ENCODE results near the gene ATP11C. TPM values are rescaled to one million over a fixed set of nuclear protein-coding genes. Genes with fewer than 3 reads are reported as not detected.

The ATP11C gene
- total RNA-seq, 4 donors from 2014 or later = 20.4 to 33.3 (median 27.3) TPM

DNA sequence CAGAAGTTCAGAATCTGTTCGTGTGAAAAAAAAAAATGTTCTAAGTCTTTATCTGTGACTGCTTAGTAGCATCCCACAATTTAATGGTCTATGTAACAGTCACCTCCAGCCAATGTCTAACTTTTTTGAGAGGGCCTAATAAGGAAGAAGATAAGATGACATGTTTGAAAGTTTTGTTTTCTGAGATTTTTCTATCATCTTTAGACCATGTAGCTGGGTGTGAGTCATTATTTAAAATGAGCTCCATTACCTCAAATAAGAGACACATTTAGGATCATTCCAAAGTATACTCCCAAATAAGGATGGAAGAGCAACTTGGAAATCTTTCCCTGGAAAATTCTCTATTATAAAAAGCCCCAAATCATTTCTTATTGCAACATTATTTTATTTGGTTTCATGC lies 196.7 kb downstream of the ATP11C start:
- Histone ChIP-seq H3K27me3 (no peaks in the 10 kb centered on the region), H3K4me3 (no peak overlapping the region), H3K4me1 (no peaks in the 10 kb centered on the region), H3K36me3 (peaks cover 0 to 29% of the 10 kb centered on the region in 2 donors), H3K9me3 (no peaks in the 10 kb centered on the region), H3K27ac (no peak overlapping the region)
- 70 to 71% methylated on average over 1 of the region's 1 CpG for WGBS, 2 donors (ENCODE audit: low coverage in 1 of 2)
- no peak for TF ChIP-seq POLR2A (IDR thresholded peaks at IDR 0.05)
- TF ChIP-seq POLR2AphosphoS5 (IDR thresholded peaks at IDR 0.05) = no peak
- TF ChIP-seq EP300 (IDR thresholded peaks at IDR 0.05) = no peak
- TF ChIP-seq, protein P1, sequence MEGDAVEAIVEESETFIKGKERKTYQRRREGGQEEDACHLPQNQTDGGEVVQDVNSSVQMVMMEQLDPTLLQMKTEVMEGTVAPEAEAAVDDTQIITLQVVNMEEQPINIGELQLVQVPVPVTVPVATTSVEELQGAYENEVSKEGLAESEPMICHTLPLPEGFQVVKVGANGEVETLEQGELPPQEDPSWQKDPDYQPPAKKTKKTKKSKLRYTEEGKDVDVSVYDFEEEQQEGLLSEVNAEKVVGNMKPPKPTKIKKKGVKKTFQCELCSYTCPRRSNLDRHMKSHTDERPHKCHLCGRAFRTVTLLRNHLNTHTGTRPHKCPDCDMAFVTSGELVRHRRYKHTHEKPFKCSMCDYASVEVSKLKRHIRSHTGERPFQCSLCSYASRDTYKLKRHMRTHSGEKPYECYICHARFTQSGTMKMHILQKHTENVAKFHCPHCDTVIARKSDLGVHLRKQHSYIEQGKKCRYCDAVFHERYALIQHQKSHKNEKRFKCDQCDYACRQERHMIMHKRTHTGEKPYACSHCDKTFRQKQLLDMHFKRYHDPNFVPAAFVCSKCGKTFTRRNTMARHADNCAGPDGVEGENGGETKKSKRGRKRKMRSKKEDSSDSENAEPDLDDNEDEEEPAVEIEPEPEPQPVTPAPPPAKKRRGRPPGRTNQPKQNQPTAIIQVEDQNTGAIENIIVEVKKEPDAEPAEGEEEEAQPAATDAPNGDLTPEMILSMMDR (IDR thresholded peaks at IDR 0.05) = no peak
- no peak for ATAC-seq

DNA sequence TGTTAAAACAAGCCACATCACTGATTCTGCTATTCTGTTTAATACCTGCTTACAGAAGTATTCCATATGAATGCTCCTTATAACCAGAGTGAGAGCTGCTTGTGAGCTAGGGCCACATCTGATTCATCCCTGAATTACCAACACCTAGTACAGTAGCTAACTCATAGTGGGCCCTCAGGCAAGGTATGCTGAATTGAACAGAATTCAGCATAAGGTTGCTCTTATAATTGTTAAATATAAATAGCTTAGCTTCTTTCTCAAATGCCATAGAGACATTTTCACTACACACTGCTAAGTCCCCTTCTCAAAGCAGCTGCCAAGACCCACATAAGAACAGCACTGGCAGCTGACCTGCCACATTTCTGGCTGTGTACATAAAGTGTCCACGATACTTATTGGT lies 197.9 kb downstream of the ATP11C start:
- Histone ChIP-seq H3K27me3 (no peaks in the 10 kb centered on the region), H3K4me1 (no peaks in the 10 kb centered on the region), H3K36me3 (peaks cover 0 to 25% of the 10 kb centered on the region in 2 donors), H3K9me3 (no peaks in the 10 kb centered on the region), H3K27ac (no peak overlapping the region), H3K4me3 (no peak overlapping the region)
- WGBS, 2 donors (ENCODE audit: low coverage in 1 of 2) = no CpG with 5 or more reads among the region's 1 CpG
- no peak for TF ChIP-seq POLR2AphosphoS5 (IDR thresholded peaks at IDR 0.05)
- TF ChIP-seq, protein P1 (IDR thresholded peaks at IDR 0.05) = no peak
- TF ChIP-seq POLR2A (IDR thresholded peaks at IDR 0.05) = no peak
- no peak for TF ChIP-seq EP300 (IDR thresholded peaks at IDR 0.05)
- no peak for ATAC-seq

DNA sequence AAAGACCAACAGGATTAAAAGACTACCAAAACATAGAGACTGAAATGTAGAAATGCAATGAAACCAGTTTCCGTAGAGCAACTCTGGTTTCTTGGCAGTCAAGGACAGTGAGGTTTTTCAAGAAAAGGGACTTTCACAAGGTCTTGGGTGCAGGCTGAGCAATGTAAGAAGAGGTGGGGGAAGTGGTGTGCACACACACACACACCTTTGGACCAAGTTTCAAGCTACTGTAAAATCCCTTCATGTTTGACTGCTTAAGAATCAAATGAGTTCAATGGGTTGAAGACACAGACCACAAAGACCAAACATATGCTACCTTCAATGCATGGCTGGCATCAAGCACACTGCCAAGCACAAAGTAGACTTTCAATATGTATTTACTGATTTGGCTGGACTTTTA lies 207.1 kb downstream of the ATP11C start:
- H3K4me3 ChIP-seq = no peak overlapping the region
- H3K27me3 ChIP-seq = no peaks in the 10 kb centered on the region
- H3K4me1 ChIP-seq = no peaks in the 10 kb centered on the region
- H3K9me3 ChIP-seq = no peaks in the 10 kb centered on the region
- TF ChIP-seq POLR2AphosphoS5 (IDR thresholded peaks at IDR 0.05) (no peak), POLR2A (IDR thresholded peaks at IDR 0.05) (no peak), EP300 (IDR thresholded peaks at IDR 0.05) (no peak)
- TF ChIP-seq, protein P1 (IDR thresholded peaks at IDR 0.05) = no peak
- ATAC-seq = no peak
- H3K36me3 ChIP-seq = peaks cover 0 to 3% of the 10 kb centered on the region in 2 donors
- 100% methylated on average over 1 of the region's 1 CpG; no CpG with 5 or more reads in 1 of the 2 donors for WGBS, 2 donors (ENCODE audit: low coverage in 1 of 2)
- H3K27ac ChIP-seq = no peak overlapping the region

DNA sequence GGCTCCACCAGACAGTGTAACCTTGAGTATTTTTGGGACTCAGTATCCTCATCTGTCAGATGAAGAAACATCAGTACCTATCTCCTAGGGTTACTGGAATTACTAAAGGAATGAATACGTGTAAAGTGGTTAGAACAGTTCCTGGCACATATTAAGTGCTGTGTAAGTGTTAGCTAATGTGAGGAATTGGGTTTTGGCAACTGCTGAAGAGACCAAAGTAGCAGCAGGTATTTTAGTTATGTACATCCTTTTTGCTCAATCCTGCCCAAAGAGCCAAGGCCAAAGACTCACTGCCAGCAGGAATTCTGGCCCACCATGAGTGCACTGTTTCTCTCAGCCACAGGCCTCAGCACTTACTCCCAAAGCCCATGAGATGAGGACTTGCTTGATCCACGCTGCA lies 208.2 kb downstream of the ATP11C start:
- TF ChIP-seq POLR2AphosphoS5 (IDR thresholded peaks at IDR 0.05) (no peak), EP300 (IDR thresholded peaks at IDR 0.05) (no peak)
- Histone ChIP-seq H3K9me3 (no peaks in the 10 kb centered on the region), H3K4me3 (no peak overlapping the region), H3K27me3 (no peaks in the 10 kb centered on the region), H3K27ac (no peak overlapping the region), H3K36me3 (peaks cover 0 to 3% of the 10 kb centered on the region in 2 donors), H3K4me1 (no peaks in the 10 kb centered on the region)
- ATAC-seq = no peak
- 50 to 52% methylated on average over 2 of the region's 2 CpGs for WGBS, 2 donors (ENCODE audit: low coverage in 1 of 2)

DNA sequence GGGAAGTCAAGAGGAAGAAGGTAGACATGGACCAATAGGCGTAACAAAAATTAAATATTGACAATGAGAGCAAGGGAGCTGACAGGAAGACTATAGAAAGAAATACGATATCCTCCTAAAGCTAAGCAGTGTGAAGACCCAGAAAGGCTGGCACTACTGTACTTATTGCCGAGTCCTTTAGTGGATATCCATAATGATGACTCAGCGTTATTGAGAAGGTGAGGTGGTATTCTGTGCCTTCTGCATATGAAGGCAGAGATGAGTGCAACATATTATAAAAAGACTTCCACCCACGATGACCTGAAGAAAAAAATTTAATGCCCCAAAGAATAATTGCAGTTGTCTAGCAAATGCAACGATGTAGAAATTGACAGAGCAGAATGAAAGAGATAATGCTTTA lies 211.9 kb downstream of the ATP11C start:
- Histone ChIP-seq H3K27ac (no peak overlapping the region), H3K4me1 (no peaks in the 10 kb centered on the region), H3K36me3 (no peaks in the 10 kb centered on the region), H3K27me3 (no peaks in the 10 kb centered on the region), H3K4me3 (no peak overlapping the region), H3K9me3 (no peaks in the 10 kb centered on the region)
- WGBS, 2 donors (ENCODE audit: low coverage in 1 of 2) = 80 to 89% methylated on average over 1 to 6 of the region's 6 CpGs
- no peak for ATAC-seq
- no peak for TF ChIP-seq EP300 (IDR thresholded peaks at IDR 0.05)
- no peak for TF ChIP-seq POLR2A (IDR thresholded peaks at IDR 0.05)
- no peak for TF ChIP-seq POLR2AphosphoS5 (IDR thresholded peaks at IDR 0.05)
- TF ChIP-seq, protein P1 (IDR thresholded peaks at IDR 0.05) = no peak

Measured in gastroesophageal sphincter (tissue), 4 donors.